GM21367 (cell line): ENCODE measurements around the gene ALDOA.
"Not testable (repeated sequence)": the region's sequence is repeated elsewhere in the genome, so short reads cannot be mapped to it uniquely, and the experiment has no call there.

Experiments used
- ATAC-seq: cut with Tn5 transposase; IDR thresholded peaks from one replicate; pipeline ENCODE4 v1.9.1; 2021; ENCODE audit not compliant: unreplicated experiment

ALDOA gene

GRCh38 chr16:30114411-30114810, 48.9 kb downstream of the ALDOA start:
- ATAC-seq: no peak

DNA sequence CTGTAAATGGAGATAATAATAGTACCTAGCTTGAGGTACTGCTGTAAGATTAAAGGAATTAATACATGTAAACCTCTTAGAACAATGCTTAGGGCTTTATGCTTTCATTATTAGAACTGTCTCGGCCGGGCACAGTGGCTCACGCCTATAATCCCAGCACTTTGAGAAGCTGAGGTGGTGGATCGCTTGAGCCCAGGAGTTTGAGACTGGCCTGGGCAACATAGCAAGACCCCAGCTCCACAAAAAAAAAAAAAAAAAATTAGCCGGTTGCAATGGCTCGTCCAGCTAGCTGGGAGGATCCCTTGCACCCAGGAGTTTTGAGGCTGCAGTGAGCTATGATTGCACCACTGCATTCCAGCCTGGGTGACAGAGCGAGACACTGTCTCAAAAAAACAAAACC, 49.3 kb downstream of the ALDOA start:
- not testable (repeated sequence) for ATAC-seq

GRCh38 chr16:30115238-30115637, 49.7 kb downstream of the ALDOA start:
- no peak for ATAC-seq

DNA sequence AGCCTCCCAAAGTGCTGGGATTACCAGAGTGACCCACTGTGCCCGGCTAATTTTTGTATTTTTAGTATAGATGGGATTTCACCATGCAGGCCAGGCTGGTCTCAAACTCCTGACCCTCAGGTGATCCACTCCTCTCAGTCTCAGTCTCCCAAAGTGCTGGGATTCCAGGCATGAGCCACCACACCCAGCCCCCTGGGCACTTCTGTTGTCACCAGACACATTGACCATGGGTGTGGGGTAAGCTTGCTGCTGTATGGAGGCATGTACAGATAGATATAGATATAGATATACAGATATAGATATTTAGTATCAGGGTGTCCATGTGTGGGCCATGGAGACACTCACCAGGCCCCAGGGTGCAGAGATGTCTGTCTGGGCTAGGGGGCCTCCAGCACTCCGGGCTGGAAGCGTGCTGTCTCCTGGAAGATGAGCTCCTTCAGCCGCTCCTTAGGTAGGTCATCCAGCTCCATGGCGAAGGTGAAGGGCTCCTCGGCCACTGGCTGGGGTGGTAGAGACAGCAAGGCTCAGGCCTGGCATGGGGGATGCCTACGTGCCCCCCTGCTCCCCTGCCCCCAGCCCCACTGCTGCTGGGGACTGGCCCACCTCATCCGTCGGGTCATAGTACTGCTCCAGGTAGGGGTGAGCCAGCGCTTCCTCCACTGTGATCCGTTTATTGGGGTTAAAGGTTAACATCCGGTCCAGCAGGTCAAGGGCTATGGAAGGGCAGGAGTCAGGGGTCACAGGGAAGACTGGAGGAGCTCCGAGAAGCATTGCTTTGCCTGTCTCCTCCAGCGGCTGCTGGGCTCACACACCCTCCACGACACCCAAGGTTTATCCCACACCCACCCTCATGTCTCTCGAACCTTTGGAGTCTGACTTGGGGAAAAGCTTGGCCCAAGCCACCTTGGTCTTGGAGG, 51.0 kb downstream of the ALDOA start:
- no peak for ATAC-seq

DNA sequence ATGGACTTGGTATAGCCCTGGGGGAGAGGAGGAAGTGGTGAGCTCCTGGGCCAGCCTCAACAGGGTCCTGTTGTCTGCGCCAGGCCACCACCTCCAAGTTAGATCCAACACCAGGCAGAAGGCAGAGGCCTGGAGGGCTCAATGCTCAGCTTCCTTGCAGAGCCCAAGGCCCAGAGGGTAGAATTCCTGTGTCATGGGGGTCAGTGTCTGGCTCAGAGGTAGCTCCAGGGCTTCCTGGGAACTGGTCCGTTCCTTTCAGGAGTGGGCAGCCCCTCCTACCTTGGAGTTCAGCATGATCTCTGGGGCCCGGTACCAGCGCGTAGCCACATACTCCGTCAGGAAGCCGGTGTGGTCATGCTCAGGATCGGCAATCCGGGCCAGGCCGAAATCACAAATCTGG, 52.2 kb downstream of the ALDOA start:
- ATAC-seq: no peak

DNA sequence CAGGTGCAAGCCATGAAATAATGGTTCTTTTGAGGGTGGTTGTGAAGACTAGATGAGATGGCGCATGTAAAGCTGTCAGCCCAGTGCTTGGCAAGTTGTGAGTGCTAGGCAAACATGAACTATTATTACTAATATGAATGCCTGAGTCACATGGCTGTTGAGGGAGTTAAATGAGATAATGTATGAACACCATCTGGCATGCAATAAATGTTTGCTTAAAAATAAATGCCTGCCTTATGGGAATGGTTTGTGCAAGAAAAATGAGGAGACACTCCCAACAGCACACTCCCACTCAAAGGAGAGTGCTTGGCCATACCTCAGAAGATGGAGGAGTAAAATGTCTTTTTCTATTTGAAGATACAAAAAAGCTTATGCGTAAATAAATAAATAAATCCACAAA, 53.9 kb downstream of the ALDOA start:
- ATAC-seq: no peak
